Mucosa of rectum (tissue), 2 donors: ENCODE results near the gene ARL3.

Source experiments
- H3K27ac ChIP-seq, 2 donors: one replicate each; pipeline ENCODE4 v1.7.0; 2013; ENCODE audit warnings: inconsistent platforms in 2 of 2, low read depth in 2 of 2, low read length in 2 of 2
- H3K27me3 ChIP-seq, 2 donors: one replicate each; pipeline ENCODE4 v1.7.0; 2013; ENCODE audit warnings: low read length in 2 of 2; ENCODE audit not compliant: control insufficient read depth in 2 of 2, insufficient read depth in 2 of 2
- H3K36me3 ChIP-seq, 2 donors: one replicate each; pipeline ENCODE4 v1.7.0; 2013; ENCODE audit warnings: low read length in 2 of 2; ENCODE audit not compliant: control insufficient read depth in 2 of 2, insufficient read depth in 2 of 2
- H3K4me1 ChIP-seq, 2 donors: one replicate each; pipeline ENCODE4 v1.7.0; 2013; ENCODE audit warnings: low read length in 2 of 2, mild to moderate bottlenecking in 1 of 2; ENCODE audit not compliant: control insufficient read depth in 2 of 2, insufficient read depth in 2 of 2
- H3K4me3 ChIP-seq, 2 donors: one replicate each; pipeline ENCODE4 v1.7.0; 2013; ENCODE audit warnings: low read length in 2 of 2
- H3K9ac ChIP-seq, 2 donors: one replicate each; pipeline ENCODE4 v1.7.0; 2013; ENCODE audit warnings: low read length in 2 of 2, low read depth in 1 of 2, mild to moderate bottlenecking in 1 of 2
- H3K9me3 ChIP-seq, 2 donors: one replicate each; pipeline ENCODE4 v1.7.0; 2013; ENCODE audit warnings: low read length in 2 of 2; ENCODE audit not compliant: control insufficient read depth in 2 of 2
- donor health status: healthy.
- donor health status: Normal muscosa, but diverticular disease.

The ARL3 gene

DNA sequence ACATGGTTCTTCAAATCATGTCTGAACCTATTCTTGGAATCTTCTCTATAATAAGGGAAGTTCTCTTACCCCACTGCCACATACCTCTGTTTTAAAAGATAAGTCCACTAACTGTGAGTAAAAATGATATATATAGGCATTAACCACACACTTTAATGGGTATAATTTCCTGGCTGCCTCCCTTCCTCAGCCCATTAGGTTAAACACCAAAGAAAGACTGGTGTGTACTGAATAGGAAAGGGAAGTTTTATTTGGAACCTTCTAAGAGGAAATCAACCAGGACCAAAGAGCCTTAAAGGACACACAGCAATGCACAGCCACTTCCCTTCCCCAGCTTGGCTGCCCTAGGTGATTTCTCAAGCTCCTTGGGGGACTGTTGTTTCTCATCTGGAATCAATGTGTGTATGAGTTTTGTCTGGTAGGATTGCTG lies 24.5 kb upstream of the ARL3 start:
- H3K4me1 ChIP-seq, result peaks cover 3 to 4% of the 10 kb centered on the region in 2 donors
- H3K9me3 ChIP-seq, result no peaks in the 10 kb centered on the region
- H3K4me3 ChIP-seq, result no peak overlapping the region
- no peaks in the 10 kb centered on the region for H3K27me3 ChIP-seq
- H3K27ac ChIP-seq, result no peak overlapping the region
- H3K36me3 ChIP-seq, result peaks cover 6 to 10% of the 10 kb centered on the region in 2 donors
- H3K9ac ChIP-seq, result peak overlapping the region in 1 of 2 donors; percentile 17

DNA sequence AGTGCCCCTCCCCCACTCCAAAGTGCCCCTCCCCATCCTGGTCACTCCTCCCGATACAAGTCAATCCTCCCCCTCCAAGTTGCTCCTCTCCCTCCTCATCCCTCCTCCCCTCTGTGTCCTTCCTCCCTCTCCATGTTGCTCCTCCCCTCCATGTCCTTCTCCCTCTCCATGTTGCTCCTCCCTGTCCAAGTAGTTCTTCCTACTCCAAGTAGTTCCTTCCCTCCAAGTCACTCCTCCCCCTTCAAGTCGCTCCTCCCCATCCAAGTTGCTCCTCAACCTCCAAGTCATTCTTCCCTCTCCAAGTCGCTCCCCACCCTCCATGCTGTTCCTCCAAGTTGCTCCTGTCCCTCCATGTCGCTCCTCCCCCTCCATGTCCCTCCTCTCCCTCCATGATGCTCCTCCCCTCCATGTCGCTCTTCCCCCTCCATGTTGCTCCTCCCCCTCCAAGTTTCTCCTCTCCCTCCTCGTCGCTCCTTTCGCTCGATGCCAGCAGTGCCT lies 20.9 kb upstream of the ARL3 start:
- no peak overlapping the region for H3K27ac ChIP-seq
- H3K4me1 ChIP-seq, result no peaks in the 10 kb centered on the region
- H3K4me3 ChIP-seq, result no peak overlapping the region
- H3K27me3 ChIP-seq, result no peaks in the 10 kb centered on the region
- peaks cover 6 to 18% of the 10 kb centered on the region in 2 donors for H3K36me3 ChIP-seq
- H3K9me3 ChIP-seq, result no peaks in the 10 kb centered on the region
- no peak overlapping the region for H3K9ac ChIP-seq

DNA sequence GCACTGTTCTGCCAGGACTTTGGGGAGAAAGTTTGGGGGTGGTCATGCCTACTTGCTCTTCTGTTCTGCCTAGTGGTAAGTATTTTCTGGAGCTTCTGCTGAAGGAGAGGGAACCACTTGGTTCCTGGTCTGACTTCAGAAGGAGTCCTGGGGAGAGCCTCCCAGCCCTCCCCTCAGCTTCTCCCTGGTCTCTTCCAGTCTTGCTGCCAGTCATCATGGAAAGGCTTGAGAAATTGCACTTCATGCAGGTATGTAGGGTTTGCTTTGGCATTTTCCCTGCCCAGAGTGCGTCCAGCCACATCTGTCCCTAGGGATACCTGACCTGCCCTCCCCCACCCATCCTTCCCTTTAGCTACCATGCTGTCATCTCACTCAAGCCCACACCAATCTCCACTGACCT lies 18.5 kb upstream of the ARL3 start:
- Histone ChIP-seq H3K36me3 (peaks cover 5 to 21% of the 10 kb centered on the region in 2 donors), H3K27ac (no peak overlapping the region), H3K4me3 (no peak overlapping the region), H3K9ac (no peak overlapping the region), H3K9me3 (no peaks in the 10 kb centered on the region), H3K4me1 (no peaks in the 10 kb centered on the region), H3K27me3 (no peaks in the 10 kb centered on the region)

DNA sequence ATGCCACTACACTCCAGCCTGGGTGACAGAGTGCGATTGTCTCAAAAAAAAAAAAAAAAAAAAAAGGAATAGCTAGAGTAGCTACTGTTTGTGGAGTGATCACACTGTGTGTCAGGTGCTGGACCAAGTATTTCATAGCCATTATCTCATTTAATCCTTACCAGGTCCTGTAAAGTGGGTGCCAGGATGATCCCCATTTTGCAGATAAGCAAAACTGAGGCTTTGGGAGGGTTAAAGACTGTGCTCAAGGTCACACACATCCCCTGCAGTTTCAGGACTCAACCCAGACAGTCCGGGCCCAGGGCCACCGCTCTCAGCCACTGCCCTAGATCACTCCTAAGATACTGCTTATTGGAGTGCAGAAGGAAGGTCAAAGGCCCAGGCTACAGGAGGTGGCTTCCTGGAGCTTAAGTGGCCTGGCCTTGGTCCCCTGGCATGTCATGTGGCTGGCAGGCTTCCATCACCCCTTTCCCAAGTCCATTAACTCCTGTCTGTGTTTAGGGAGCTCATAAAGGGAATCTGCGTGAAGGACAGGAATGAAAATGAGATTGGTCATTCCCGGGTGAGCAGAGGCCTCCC lies 17.1 kb upstream of the ARL3 start:
- Histone ChIP-seq H3K9ac (no peak overlapping the region), H3K27ac (no peak overlapping the region), H3K4me3 (no peak overlapping the region), H3K9me3 (no peaks in the 10 kb centered on the region), H3K27me3 (no peaks in the 10 kb centered on the region), H3K36me3 (peaks cover 3 to 28% of the 10 kb centered on the region in 2 donors), H3K4me1 (no peaks in the 10 kb centered on the region)

DNA sequence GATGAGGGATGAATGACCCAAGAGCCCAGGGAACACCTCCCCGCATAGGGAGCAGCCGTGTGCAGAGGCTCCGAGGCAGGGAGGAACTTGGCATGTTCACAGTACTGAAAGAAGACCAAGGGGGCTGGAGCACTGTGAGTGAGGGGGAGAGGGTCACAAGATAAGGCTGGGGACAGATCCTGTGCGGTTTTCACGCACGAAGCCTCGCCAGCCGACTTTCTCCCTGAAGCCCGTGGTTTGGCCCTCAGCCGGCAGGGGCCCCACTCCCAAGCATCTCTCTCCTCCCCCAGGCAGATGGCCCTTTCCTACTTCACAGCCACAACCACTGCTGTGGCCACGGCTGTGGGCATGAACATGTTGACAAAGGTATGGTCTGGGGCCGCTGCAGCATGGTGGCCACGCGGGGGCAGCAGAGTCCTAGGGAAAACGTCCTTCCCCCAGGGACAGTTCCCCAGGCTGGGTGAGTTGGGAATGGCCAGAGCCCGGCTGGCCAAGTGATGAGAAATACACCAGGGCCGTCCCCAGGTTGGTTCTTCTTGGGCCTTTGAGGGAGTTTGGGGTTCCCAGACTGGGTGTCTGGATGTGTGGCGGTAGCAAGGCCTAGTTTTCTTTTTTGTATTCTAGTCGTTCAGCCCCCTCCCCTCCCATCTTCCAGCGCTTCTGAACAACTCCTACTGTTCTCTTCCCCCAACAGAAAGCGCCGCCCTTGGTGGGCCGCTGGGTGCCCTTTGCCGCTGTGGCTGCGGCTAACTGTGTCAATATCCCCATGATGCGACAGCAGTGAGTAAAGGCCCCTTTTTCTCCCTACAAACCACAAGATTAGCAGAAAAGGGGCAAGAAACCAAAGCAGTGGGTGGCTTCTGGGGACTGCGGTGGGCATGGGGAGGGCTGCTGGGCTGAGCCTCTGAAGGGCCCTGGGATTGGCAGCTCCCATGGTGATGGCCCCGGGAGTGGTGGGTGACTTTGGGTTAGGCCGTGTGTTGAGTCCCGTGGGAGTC lies 15.1 kb upstream of the ARL3 start:
- Histone ChIP-seq H3K4me3 (no peak overlapping the region), H3K9ac (no peak overlapping the region), H3K36me3 (peaks cover 3 to 27% of the 10 kb centered on the region in 2 donors), H3K4me1 (no peaks in the 10 kb centered on the region), H3K27ac (no peak overlapping the region), H3K27me3 (no peaks in the 10 kb centered on the region), H3K9me3 (no peaks in the 10 kb centered on the region)

DNA sequence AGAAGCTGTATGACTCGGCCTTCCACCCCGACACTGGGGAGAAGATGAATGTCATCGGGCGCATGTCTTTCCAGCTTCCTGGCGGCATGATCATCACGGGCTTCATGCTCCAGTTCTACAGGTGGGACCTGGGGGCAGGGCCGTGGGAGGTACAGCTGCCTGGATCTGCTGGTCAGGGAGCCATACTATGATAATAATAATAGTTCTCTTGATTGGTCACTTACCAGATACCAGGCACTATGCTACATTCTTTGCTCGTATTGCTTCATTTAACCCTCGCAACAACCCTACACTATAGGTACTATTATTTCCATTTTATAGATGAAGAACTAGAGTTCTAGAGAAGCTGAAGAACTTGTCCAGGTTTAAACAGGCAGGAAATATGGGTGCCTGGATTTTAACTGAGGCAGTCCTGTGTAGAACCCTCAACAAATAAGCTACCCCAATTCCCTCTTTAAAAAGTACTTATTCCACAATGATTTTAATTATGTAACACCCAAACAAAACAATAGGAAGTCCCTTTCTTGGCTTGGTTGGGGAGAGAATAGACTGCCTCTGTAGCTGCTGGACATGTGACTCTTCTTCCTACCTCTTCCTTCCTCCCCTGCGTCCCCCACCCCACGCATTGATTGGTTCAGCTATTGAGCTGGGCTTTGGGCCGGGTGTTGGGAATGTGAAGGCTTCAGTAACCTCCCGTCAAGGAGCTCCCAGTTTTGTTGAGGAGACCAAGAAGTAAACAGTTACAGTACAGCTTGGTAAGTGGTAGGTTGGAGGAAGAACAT lies 13.0 kb upstream of the ARL3 start:
- Histone ChIP-seq H3K27me3 (no peaks in the 10 kb centered on the region), H3K36me3 (peaks cover 3 to 20% of the 10 kb centered on the region in 2 donors), H3K4me3 (no peak overlapping the region), H3K27ac (no peak overlapping the region), H3K4me1 (no peaks in the 10 kb centered on the region), H3K9me3 (no peaks in the 10 kb centered on the region), H3K9ac (no peak overlapping the region)

DNA sequence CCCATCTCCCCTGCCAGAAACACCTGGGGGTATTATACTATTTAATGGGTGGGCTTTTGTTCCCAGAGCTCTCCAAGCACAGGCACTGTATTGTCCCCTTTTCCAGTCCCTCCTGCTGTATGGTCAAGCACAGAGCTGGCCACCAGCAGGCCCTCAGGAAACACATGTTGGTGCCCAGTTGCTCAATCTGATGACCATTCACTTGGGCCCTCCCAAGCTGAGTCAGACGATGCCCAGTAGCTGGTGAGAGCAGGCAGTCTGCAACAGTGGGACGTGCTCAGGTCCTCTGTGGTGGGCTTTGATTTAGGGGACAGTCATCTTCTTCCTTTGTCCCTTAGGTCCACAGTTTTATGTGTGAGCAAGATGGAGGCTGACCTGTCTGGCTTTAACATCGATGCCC lies 12.1 kb upstream of the ARL3 start:
- Histone ChIP-seq H3K36me3 (peaks cover 3 to 16% of the 10 kb centered on the region in 2 donors), H3K4me1 (no peaks in the 10 kb centered on the region), H3K27me3 (no peaks in the 10 kb centered on the region), H3K27ac (no peak overlapping the region), H3K4me3 (no peak overlapping the region), H3K9ac (no peak overlapping the region), H3K9me3 (no peaks in the 10 kb centered on the region)

DNA sequence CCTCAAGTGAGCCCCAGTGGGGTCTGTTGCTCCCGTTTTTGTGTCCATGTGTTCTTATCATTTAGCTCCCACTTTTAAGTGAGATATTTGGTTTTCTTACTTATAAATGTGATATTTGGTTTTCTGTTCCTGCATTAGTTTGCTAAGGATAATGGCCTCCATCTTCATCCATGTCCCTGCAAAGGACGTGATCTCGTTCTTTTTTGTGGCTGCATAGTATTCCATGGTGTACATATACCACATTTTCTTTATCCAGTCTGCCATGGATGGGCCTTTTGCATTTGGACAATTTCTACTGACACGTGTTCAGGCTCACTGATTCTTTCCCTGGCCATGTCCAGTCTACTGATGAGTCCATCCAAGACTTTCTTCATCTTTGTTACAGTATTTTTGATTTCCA lies 9.8 kb upstream of the ARL3 start:
- no peak overlapping the region for H3K9ac ChIP-seq
- H3K4me3 ChIP-seq, result no peak overlapping the region
- no peak overlapping the region for H3K27ac ChIP-seq
- no peaks in the 10 kb centered on the region for H3K9me3 ChIP-seq
- H3K36me3 ChIP-seq, result peaks cover 3 to 11% of the 10 kb centered on the region in 2 donors
- H3K27me3 ChIP-seq, result no peaks in the 10 kb centered on the region
- no peaks in the 10 kb centered on the region for H3K4me1 ChIP-seq

DNA sequence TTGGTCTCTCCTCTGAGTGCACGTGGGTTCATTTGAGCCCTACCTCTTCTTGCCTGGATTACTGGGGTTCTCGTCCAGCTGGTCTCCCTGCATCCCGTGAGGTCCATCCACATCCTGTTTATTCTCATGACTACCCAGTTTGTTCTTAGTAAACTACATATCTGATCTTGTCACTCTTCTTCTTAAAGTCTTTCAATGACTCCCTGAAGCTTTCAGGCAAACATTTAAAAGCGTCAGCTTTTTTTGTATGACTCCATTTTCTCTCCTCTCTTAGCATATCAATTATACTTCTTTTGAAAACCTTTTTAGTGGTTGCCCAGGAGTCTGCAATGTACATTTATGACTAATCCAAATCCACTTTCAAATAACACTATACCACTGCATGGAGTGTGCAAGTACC lies 7.8 kb upstream of the ARL3 start:
- Histone ChIP-seq H3K36me3 (peaks cover 0 to 6% of the 10 kb centered on the region in 2 donors), H3K9ac (no peak overlapping the region), H3K27ac (no peak overlapping the region), H3K4me1 (no peaks in the 10 kb centered on the region), H3K27me3 (no peaks in the 10 kb centered on the region), H3K4me3 (no peak overlapping the region), H3K9me3 (no peaks in the 10 kb centered on the region)
